HL-60/S4 (cell line): ENCODE results near the gene BLMH.

Experiments used
- in situ Hi-C: fragments of 300-500 bp; cut with MboI; formaldehyde crosslinking; loops from 2 replicates; pipeline ENCODE4 v1.14.3; 2022; ENCODE audit warnings: low sequenced_read_pairs

BLMH gene

DNA sequence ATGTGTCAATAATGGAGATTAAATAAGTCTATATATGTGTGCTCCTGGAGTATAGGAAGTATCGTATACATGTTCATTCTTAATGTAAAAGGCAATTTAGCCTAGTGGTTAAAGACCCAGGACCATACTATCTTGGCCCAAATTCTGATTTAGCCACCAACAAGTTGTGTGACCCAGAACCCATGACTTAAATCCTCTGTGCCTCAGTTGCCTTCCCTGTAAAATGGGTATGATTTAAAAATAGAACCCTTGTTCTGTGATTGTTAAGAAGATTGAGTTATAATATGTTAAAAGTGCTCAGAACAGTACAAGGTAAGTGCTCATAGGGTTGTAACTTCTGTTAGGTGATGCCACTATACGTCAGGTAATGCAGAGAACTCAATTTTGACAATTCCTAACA lies 18.8 kb upstream of the BLMH start:
- in situ Hi-C loops, result no loop called here

DNA sequence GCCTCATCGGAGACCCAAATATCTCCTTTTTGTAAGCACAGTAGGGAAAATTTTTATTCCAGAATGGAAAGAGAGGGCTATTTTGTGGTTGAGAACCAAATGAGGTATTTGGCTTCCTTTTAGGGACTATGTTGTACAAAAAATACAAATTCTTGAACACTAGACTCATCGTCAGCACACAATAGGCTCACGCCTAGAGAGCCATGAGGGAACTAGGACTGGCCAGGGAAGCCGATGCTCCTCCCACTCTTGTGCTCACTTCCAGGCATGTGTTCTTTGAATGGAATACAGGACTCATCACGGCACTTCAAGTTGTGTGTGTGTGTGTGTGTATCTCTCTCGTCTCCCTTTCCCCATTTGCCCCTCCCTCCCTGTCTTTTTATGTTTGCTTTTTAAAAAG lies 17.8 kb upstream of the BLMH start:
- in situ Hi-C loops, result no loop called here

DNA sequence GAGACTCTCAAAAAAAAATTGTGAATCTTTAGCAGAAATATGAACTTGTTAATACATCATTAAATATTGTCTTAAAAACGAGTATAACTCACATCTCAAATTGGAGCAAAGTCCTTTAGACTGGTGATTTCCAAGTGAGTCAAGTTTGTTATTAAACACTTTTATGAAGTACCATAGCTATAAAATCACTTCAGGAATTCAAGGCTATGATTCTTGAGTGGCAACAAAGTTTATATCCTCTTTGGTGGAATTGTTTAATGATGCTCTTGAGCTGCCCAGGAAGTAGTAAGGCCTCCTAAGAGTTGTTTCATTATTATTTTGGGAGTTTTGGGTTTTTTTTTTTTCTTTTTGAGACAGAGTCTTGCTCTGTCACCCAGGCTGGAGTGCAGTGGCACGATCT lies 16.7 kb upstream of the BLMH start:
- in situ Hi-C loops, result no loop called here

DNA sequence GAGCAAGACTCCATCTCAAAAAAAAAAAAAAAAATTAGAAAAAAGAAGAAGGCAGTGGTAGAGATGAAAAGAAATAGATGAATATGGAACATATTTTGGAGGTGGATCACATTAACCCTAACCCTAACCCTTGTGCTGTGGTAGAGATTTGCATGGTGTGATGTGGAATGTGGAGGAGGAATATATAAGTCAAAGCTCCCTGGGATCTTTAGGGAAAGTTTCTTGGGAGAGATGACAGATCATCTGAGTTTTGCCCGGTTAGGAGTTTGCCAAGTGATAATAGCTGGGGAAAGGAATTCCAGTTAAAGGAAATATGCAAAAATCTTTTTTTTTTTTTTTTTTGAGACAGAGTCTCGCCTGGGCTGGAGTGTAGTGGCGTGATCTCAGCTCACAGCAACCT lies 13.0 kb upstream of the BLMH start:
- in situ Hi-C loops, result no loop called here

DNA sequence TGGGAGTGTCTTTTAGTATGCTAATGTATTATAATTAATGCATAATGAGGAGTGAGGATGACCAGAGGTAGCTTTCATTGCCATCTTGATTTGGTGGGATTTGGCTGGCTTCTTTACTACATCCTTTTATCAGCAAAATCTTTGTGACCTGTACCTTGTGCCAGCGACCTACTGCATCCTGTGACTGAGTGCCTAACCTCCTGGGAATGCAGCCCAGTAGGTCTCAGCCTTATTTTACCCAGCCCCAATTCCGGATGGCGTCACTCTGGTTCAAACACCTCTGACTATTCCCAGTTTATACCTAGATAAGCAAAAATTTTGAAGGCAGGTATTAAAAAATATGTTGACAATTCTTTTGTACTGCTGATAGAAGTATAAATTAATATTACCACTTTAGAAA lies 10.5 kb upstream of the BLMH start:
- in situ Hi-C loops, result no loop called here

DNA sequence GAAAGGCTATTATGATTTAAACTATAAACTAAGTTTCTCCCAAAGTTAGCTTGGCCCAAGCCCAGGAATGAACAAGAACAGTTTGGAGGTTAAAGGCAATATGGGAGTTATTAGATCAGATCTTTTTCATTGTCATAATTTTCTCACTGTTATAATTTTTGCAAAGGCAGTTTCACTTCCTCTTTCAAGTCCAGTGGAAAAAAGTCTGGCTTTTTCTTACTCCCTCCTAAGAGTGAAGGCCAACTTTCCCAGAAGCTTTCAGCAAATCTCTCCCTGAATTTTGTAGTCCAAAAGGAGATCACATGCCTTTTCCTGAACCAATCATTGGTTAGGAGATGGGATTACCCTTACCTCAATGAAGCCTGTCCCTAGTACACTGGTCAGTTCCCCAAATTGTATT lies 9.1 kb upstream of the BLMH start:
- in situ Hi-C loops, result no loop called here

DNA sequence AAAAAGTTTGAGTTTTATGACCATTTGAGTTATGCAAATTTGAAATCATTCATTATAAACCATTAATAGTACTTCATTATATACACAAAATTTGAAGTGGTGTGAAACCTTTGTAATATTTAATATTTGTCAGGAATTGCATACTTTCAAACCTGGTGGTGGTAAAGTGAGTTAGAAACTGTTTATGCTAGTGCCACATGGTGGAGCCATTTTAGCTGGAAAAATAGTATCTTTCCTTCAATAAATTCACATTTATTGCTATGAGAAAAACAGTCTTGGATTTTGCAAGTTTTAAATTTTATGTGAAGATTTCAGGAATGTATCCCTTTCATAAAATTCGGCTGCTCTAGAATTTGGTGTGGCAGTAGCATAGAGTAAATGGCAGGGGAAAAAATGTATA lies 7.3 kb upstream of the BLMH start:
- in situ Hi-C loops, result no loop called here

DNA sequence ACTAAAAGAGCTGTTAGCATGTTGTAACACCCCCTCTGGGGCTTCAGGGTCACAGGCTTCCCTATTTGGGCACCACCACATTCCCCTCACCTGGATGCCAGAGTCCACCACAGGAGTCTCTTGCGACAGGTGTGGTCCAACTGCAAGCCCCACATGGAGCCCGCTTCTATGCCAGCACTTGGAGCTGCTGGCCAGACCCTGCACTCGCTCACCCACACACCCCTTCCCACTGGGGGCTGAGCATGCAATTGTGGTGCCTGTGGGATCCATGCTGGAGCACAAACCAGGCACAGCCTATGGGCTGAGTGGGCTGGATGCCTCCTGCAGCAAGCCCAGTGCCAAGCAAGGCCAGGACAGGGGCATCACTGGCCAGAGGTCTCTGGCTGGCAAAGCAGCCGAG lies 6.0 kb upstream of the BLMH start:
- in situ Hi-C loops, result no loop called here

DNA sequence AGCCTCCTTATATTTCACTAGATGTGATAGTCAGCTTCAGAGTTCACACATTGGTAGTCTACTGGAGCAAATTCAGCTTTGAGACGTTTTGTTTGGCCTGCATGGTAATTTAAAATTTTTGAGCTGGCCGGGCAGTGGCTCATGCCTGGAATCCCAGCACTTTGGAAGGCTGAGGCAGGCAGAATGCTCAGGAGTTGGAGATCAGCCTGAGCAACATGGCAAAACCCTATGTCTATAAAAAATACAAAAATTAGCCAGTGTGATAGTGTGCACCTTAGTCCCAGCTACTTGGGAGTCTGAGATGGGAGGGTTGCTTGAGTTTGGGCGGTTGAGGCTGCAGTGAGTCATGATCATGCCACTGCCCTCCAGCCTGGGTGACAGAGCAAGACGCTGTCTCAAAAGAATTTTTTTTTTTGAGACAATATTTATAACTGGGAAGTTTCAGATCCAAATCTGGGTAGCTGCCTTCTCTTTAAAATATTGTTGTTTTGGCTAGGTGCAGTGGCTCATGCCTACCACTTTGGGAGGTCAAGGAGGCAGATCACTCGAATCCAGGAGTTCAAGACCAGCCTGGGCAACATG lies 4.8 kb upstream of the BLMH start:
- in situ Hi-C loops, result no loop called here

DNA sequence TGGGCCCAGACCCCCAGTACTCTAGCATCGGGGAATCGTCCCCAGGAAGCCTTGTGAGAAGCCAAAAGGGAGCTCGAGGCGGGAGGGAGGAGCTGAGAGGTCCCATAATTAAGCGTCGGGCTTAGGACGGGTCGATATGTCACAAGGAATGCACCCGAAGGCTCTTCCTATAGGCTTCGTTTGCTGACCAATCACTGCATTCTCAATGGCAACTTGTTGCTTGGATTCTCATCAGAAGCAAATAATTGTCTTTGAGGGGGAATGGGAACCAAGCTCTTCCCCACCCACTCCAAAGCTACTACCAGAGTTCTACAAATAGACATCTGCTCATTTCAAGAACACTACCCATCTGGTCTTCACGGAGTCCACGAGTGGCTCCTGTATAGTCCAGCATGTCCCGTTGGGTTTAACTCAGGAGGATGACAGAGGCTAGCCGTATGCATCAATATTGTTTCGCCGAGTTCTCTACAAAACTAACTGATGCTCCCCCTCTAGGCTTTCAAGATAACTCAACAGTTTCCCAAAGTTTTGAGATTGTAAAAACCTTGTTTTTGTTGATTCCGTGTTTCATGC lies 628 bp upstream of the BLMH start:
- in situ Hi-C loops, result no loop called here

DNA sequence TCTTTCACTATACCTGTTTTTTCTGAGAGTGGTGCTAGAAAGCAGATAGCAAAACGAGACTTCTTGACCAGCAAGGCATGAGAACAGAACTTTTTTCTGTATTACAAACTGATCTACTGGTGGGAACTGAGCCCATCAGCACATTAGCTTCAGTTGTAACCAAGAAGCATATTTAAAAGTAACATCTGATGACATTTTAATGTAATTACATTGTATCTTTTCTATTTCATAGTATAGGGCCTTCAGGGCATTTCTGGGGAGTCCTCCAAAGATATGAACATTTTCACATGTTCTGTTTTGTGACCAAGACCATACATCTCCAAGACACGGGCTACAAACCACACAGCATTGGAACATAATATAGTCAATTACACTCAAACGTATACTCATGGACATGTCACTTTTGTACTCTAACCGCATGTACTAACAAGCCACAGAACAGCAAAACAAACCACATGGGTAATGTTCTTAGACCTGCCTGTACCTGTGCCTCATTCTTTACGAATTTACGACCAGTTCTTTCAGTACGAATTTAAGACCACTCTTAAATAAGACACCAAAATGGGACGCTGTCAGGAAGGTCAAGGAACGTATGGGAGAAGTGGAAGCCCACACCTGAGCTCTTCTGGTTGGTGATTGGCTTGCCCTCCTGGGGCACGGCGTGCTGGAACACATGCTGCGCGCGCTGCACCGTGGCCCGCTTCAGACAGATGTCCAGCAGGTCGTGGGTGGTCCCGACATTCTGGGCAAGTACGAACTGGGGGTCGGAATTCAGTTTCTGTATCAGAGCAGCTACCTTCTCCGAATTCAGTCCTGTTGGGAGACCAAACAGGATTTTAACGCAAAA lies 825 bp downstream of the BLMH start:
- in situ Hi-C loops, result no loop called here

DNA sequence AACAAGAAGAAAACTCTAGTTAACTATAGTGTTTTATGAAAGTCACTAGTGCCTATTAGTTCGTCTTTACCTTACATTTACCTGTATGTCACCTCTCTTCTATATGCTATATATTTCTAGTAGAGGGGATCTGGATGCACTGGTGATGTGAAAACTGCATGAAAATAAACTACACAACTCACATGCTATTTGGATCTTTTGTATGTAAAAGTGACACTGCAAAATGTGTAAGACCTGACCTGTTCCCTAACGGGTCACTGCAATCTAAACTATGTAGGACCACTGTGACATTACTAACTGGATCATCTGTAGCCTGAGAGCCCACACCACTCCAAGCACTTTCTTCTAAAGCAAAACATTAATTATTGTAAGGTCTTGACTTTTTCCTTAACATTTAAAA lies 1.7 kb downstream of the BLMH start:
- in situ Hi-C loops, result no loop called here

DNA sequence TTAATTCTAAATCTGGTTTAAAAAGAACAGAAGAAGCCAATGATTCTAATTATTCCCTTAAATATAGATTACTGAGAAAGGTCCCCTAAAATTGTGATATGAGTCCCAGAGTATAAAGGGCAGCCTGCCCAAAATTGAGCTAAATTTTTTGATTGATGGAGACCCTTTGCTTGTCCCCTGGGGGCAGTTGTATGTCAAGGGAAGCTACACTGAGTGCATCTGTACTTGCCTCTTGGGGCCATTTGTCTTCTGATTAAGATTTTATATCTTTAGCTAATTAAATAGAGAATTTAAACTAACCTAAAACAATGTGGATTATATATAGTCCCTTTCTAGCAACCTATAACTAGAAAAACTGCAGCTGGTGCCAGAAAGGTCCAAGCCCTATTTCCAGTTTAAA lies 12.6 kb downstream of the BLMH start:
- in situ Hi-C loops, result no loop called here

DNA sequence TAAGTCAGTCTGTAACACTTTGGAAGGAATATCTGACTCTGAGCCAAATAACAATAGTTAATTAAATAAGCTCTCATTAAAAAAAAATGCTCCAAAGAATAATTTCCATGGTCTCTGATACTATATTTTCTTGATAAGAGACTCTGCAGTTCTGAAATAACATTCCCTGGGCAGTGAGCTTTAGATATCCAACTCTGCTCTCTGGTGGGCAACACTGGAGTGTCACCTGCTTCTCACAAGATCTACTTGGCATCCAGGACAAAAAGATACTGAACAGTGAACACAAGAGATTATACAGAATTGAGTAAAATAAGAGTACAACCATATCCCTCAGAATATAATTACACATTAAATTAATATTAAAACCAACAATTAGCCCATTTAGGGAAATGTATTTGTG lies 13.7 kb downstream of the BLMH start:
- in situ Hi-C loops, result no loop called here

DNA sequence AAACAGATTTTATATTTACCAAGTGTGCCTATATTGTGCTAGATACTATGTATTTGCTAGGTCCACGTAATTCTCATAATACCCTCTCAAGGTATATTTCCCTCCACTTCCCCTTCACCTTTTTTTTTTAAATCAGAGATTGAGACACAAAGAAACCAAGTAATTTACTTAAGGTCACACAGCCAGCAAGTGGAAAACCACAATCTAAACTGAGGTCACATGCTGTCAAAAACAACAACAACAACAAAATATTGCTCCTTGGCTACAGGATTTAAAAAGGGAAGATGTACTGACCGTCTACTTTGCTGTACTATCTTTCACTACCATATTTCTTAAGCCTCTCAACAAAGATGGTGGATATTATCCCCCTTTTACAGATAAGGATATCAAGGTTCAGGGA lies 15.8 kb downstream of the BLMH start:
- in situ Hi-C loops, result no loop called here

DNA sequence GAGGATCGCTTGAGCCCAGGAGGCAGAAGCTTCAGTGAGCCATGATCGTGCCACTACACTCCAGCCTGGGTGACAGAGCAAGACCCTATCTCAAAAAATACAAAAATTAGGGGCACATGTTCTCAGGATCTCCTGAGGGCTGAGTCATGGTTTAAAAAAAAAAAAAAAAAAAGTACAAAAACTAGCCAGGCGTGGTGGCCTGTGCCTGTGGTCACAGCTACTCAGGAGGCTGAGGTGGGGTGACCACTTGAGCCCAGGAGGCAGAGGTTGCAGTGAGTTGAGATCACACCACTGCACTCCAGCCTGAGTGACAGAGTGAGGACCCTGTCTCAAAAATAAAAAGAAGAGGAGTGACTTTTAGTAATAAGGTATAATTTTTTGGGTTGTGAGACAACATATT lies 16.9 kb downstream of the BLMH start:
- in situ Hi-C loops, result no loop called here

DNA sequence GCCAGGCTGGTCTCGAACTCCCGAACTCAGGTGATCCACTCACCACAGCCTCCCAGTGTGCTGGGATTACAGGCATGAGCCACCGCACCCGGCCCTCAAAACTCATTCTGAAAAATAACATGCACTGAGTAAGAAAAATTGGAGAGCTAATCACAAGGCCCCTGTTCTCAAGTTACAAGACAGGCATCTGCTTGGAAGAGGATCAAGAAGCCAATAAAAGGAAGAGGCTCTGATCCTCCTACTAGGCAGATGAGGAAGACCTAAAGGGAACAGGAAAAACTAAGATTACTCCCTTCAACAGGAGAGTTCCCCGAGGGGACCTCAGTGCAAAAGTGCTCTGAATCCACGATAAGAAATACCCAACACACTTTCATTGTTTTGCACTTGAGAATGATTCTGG lies 18.4 kb downstream of the BLMH start:
- in situ Hi-C loops, result no loop called here

DNA sequence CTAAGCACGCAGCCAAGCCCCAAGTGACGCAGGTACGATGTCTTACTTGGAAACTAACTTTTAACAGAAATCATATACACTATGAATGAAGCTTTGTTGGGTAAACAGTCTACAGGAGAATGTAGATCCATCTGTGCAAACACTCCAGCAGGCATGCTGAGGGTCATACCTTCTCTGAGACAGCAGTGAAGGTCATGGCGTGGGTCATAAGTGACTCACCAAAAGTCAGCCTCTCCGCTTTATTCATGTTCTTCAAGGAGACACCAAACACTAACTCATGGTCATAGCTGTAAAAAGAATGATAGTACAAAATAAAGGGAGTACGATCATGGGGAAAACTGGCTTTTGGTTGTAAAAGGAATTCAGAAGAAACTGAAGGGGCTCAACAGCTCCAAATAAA lies 20.6 kb downstream of the BLMH start:
- in situ Hi-C loops, result no loop called here

DNA sequence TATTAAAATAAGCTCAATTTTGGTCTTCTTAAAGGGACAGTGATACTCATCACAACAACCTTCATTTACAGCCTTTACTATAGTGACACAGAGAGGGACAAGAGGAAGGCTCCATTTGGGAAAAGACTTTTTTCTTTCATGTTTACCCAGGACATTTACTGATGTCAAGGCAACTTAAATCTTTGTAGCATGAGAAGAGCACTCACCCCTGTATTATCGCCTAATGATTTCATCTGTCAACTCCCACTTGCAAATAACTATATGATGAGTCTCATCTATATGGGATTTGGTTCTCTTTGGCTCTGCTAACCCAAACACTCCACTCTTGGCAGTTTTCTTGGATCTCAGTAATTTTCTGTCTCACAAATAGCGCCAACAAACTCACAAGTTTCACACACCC lies 24.1 kb downstream of the BLMH start:
- in situ Hi-C loops, result no loop called here

DNA sequence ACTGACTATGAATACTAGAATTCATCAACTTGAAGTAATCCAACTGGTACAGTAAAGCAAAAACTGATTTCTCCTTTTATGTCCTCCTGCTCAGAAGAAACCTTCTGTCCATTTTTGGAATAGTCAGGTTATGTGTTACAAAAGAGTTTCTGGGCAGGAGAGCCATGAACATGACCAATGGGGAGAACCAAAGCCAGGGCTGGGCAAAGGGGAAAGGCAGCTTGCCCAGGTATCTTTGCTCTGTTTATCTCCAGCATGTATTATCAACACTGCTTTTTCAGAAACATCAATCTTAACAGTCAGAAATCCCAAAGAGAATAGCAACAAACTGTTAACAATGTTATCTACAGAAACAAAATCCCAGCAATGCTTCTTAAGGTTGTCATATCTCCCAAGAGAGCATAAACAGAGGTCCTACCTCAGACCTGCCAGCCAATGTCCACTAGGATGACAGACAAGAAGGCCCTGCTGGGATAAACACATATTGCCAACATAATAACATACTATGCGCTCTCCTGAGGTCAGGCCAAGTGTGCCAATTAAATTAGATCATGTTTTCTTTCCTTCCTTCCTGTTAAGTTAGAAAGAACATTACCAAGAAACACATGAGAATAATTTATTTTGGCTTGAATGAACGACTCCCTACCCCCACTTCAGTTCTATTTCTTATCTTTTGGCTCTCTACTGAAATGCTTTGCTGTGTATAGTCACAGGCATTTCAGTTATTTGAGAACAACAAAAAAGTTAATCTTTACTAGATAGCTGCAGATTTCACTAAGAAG lies 28.0 kb downstream of the BLMH start:
- in situ Hi-C loops, result no loop called here

DNA sequence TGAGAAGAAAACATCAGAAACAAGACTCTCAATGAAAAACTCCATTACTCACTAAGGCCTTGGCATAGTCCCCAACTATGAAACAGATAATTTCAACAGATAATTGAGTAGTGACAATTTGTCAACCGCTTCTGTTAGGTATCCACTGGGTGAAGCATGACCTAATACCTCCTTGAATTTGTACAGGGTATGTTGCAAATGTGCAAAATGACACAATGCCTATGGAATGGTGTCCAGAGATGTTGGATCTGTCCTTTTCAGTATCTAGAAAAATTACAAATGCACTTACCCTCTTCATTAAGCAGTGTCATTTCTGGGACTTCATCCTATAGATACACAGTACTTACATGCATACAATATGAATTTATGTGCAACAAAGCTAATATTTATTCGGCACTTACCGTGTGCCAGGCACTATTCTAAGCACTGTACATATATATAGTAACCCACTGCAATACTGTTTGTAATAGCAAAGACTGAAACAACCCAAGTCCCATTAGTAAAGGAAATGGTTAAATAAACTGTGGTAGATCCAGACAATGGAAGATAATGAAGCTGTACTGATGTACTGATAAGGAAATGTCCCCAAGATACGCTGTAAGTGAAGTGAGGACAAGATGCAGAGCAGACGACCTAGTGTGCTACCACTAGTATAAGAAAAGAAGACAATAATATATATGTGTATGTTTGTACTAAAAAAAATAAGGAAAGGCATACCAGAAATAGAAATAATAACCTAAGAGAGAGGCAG lies 34.8 kb downstream of the BLMH start:
- in situ Hi-C loops, result no loop called here
